Epithelial cell of umbilical artery (primary cell): ENCODE data around the gene PNLDC1. TPM values are rescaled to one million over a fixed set of nuclear protein-coding genes. Genes with fewer than 3 reads are reported as not detected.

Experiments
- total RNA-seq: library from RNA; depleted of rRNA; stranded (reverse); fragments of >200 nt; gene quantifications from 2 replicates; pipeline ENCODE4 v1.2.3, GENCODE V29; 2014

Gene PNLDC1
- total RNA-seq, result 0.30 and 0.32 TPM in 2 replicates

GRCh38 chr6:159800141-159800865 lies at the start of gene PNLDC1:
PNLDC1 (plus strand) TSS chr6:159800276; CDS start chr6:159800308, 32 bp downstream.

GRCh38 chr6:159761873-159762680 lies 38.0 kb upstream of the PNLDC1 start, which contains the start of gene ACAT2:
ACAT2 (plus strand) TSS chr6:159762045; CDS start chr6:159762088, 43 bp downstream.

GRCh38 chr6:159789377-159790148 lies 10.5 kb upstream of the PNLDC1 start, which contains the start of gene TCP1:
TCP1 (minus strand) TSS chr6:159789602; CDS start chr6:159789468, 134 bp downstream.

GRCh38 chr6:159790149-159790955 lies 9.7 kb upstream of the PNLDC1 start, which contains the start of gene MRPL18:
MRPL18 (plus strand) TSS chr6:159790467; CDS start chr6:159790588, 121 bp downstream.

Other genes starting within 250 kb of the PNLDC1 start
- gene SOD2, start 107.0 kb upstream of the PNLDC1 start, total RNA-seq, result 42.9 and 248 TPM in 2 replicates
- gene WTAP, start 72.8 kb upstream of the PNLDC1 start, total RNA-seq, result 80.6 and 129 TPM in 2 replicates
- gene ACAT2, start 38.2 kb upstream of the PNLDC1 start, total RNA-seq, result 95.2 and 112 TPM in 2 replicates
- 353 and 426 TPM in 2 replicates for gene TCP1, start 10.7 kb upstream of the PNLDC1 start, total RNA-seq
- gene MRPL18, start 9.8 kb upstream of the PNLDC1 start, total RNA-seq, result 93.3 and 133 TPM in 2 replicates
- gene MAS1, start 90.7 kb downstream of the PNLDC1 start, total RNA-seq, result not detected in 2 replicates
- gene IGF2R, start 168.8 kb downstream of the PNLDC1 start, total RNA-seq, result 39.0 and 41.5 TPM in 2 replicates